ENCODE results near the gene SYT8.

The SYT8 gene

GRCh38 chr11:1834779-1835670 is at the start of gene SYT8:
TSS of gene SYT8 (plus strand) at chr11:1834990. CDS start at chr11:1835106, 116 bp downstream.
- in situ Hi-C loops (cut with MboI; ENCODE audit: low sequenced_read_pairs, unreplicated experiment): no loop called here
- no peak for DNase-seq (ENCODE audit: low spot score)
- TF ChIP-seq CTCF (IDR thresholded peaks at IDR 0.05; ENCODE audit: borderline replicate concordance, control extremely low read depth, extremely low read depth, insufficient read depth, missing control alignments): no peak

GRCh38 chr11:1785749-1786413 is 48.9 kb upstream of the SYT8 start:
- in situ Hi-C loops (cut with MboI; ENCODE audit: low sequenced_read_pairs, unreplicated experiment): no loop called here
- TF ChIP-seq CTCF (IDR thresholded peaks at IDR 0.05; ENCODE audit: borderline replicate concordance, control extremely low read depth, extremely low read depth, insufficient read depth, missing control alignments): no peak
- DNase-seq (ENCODE audit: low spot score): no peak

GRCh38 chr11:1786466-1786865 is 48.3 kb upstream of the SYT8 start:
- DNase-seq (ENCODE audit: low spot score): no peak
- TF ChIP-seq CTCF (IDR thresholded peaks at IDR 0.05; ENCODE audit: borderline replicate concordance, control extremely low read depth, extremely low read depth, insufficient read depth, missing control alignments): no peak
- in situ Hi-C loops (cut with MboI; ENCODE audit: low sequenced_read_pairs, unreplicated experiment): no loop called here

GRCh38 chr11:1791912-1792311 is 42.9 kb upstream of the SYT8 start:
- TF ChIP-seq CTCF (IDR thresholded peaks at IDR 0.05; ENCODE audit: borderline replicate concordance, control extremely low read depth, extremely low read depth, insufficient read depth, missing control alignments): no peak
- no peak for DNase-seq (ENCODE audit: low spot score)
- in situ Hi-C loops (cut with MboI; ENCODE audit: low sequenced_read_pairs, unreplicated experiment): no loop called here

- TF ChIP-seq CTCF (IDR thresholded peaks at IDR 0.05; ENCODE audit: borderline replicate concordance, control extremely low read depth, extremely low read depth, insufficient read depth, missing control alignments): no peak
- in situ Hi-C loops (cut with MboI; ENCODE audit: low sequenced_read_pairs, unreplicated experiment): no loop called here
- DNase-seq (ENCODE audit: low spot score): no peak
Measured at GRCh38 chr11:1792461-1792860, 42.3 kb upstream of the SYT8 start.

- no peak for TF ChIP-seq CTCF (IDR thresholded peaks at IDR 0.05; ENCODE audit: borderline replicate concordance, control extremely low read depth, extremely low read depth, insufficient read depth, missing control alignments)
- in situ Hi-C loops (cut with MboI; ENCODE audit: low sequenced_read_pairs, unreplicated experiment): no loop called here
- DNase-seq (ENCODE audit: low spot score): no peak
Measured at GRCh38 chr11:1793081-1793480, 41.7 kb upstream of the SYT8 start.

Measured in GM13976 (cell line).